ENCODE data around the gene SCGB3A2.
"Not testable (repeated sequence)": the region's sequence is repeated elsewhere in the genome, so short reads cannot be mapped to it uniquely, and the experiment has no call there.

The SCGB3A2 gene

DNA sequence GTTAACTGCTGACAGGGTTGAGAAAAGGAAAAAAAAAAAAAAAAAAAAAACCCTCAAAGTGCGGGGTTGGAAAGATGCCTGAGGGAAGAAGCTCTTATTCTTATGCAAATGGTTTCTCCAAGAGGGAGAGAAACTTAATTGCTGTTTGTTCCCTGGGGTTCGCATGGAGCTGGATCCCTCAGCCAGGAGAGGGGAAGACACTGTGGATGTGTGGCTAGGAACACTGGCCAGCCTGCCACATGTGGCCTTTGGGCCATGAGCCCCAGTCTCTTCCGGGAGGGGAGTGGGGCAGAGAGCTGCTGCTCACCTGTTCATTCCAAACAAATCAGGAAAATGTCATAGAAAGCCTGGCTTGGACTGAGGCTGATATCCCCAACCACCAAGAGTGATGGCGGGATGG lies 9.4 kb upstream of the SCGB3A2 start:
- DNase-seq, result no peak

DNA sequence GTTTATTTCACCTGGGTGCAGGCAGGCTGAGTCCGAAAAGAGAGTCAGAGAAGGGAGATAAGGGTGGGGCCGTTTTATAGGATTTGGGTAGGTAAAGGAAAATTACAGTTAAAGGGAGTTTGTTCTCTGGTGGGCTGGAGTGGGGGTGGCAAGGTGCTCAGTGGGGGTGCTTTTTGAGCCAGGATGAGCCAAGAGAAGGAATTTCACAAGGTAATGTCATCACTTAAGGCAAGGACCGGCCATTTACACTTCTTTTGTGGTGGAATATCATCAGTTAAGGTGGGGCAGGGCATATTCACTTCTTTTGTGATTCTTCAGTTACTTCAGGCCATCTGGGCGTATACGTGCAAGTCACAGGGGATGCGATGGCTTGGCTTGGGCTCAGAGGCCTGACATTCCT lies 8.6 kb upstream of the SCGB3A2 start:
- not testable (repeated sequence) for DNase-seq

DNA sequence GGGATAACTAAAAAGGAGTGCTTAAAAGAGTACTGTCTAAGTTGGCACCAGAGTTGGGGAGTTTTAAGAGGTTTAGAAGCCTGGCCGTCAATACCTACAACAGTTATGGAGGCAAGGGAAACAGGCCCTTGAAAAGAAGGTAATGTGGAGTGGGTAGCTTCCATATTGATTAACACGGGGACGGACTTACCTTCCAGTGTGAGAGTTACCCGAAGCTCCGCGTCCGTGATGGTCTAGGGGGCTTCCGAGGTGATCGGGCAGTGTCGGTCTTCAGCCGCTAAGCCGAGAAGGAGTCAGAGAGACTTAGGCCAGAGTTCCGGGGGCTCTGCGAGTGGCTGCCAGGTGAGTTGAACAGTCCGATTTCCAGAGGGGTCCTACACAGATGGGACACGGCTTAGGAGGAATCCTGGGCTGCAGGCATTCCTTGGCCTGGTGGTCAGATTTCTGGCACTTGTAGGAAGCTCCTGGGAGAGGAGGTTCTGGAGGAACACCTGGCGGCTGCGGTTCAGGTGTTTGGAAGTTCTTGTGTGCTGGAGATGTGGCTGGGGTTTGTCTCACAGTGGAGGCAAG lies 6.4 kb upstream of the SCGB3A2 start:
- not testable (repeated sequence) for DNase-seq

DNA sequence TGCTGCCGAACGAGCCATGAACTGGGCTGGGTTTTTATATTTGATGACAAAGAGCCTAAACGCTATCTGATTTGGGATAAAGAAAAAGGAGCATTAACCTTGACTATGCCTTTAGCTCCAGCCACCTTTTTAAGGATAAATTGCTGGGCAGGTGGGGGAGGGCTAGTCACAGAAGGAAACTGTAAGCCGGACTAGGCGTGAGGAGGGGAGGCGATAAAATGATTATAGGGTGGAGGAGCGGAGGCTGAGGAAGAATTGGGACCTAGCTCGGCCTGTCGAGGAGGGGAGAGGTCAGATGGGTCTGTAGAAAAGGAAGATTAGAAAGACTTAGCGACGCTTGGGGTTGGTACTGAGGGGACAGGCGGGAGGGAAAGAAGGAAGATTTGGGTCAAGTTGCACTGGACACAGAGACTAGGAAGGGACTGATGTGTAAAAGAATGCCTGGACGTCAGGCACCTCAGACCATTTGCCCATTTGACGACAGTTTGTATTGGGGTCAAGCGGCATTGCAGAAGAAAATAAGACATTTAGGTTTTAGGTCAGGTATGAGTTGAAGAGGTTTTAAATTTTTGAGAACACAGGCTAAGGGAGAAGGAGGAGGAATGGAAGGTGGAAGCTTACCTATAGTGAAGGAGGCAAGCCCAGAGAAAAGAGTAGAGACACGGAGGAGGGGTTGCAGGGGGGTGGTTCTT lies 5.6 kb upstream of the SCGB3A2 start:
- not testable (repeated sequence) for DNase-seq

DNA sequence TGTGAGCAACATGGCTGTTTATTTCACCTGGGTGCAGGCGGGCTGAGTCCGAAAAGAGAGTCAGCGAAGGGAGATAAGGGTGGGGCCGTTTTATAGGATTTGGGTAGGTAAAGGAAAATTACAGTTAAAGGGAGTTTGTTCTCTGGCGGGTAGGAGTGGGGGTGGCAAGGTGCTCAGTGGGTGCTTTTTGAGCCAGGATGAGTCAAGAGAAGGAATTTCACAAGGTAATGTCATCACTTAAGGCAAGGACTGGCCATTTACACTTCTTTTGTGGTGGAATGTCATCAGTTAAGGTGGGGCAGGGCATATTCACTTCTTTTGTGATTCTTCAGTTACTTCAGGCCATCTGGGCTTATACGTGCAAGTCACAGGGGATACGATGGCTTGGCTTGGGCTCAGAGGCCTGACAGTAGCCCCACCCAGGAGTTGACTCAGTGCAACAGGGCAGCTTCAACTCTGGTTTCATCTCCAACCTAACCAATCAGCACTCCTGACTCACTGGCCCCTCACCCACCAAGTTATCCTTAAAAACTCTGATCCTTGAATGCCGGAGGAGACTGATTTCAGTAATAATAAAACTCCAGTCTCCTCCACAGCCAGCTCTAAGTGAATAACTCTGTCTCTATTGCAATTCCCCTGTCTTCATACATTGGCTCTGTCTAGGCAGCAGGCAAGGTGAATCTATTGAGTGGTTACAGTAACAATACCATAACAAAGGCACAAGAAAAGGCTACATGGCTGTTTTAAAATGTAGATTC lies 4.2 kb upstream of the SCGB3A2 start:
- not testable (repeated sequence) for DNase-seq

DNA sequence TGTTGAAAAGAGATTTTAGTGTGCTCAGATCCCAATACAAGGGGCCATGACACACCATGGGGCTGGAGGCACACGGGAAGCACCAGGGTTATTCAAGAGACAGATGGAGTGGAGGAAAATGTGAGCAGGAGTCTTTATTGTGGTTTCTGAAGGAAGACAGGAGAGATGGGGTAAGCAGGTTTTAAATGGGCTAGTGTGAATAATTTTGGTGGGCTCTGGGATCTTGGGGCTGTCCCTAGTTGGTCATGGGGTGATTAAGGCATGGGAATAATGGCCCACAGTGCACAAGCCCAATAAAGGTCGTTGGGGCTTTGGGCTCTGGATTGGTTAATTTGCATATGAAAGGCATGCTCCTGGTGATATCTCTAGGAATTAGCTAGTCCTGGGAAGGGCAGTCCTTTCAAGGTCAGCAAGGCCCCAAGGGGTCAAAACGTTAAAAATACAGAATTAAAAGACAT lies 3.6 kb upstream of the SCGB3A2 start:
- no peak for DNase-seq

DNA sequence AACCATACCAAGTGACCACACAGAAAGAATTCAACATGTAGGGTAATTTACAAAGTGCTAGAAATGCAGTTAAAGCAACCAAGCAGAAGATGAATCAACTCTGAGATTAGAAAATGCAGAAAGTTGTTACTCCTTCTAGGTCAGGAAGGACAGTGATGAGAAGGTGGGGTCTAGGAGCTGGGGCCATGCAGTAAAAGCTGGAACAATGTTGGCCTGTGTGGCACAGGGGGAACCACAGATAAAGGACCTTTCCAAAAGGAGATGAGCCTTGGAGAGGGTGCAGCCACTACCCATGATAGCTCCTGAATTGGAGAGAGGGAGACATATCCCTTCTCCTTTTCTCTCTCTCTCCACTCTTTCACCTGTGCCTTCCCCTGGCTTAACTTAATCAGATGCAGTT lies 2.4 kb upstream of the SCGB3A2 start:
- DNase-seq, result no peak

DNA sequence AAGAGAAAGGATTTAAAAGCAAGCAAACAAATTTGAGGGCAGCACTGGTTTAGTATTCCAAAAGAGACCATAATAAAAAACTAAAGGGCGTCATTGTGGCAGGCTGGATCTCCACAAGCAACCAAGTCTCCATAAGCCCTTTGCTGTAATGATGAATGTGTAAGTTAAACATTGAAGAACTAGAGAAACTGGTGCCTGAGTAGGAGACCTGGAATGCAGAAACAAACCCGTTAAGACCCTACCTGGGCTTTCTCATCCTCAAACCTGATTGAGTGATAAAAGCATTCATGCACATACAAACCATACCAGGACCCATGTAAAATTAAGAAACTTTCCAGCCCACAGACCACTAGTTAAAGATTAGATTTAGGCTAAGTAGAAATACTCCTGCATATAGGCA lies 1.9 kb upstream of the SCGB3A2 start:
- no peak for DNase-seq

DNA sequence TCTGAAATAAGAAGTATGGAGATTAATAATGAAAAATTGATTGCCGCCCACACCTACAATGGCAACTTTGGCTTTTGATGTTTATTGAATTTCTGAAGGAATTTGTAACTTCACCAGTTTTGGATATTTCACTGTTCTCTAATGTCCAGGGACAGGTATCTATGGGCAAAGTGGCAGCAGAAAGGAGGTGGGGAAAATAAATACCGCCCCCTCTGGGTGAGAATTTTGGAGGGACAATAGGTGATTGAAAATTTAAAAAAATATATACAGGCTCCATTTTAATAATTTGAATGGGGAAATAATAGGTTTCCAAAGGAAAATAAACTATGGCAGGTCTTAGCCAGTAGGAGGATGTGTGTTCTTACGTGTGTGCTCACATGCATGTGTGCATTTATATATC lies 1.3 kb downstream of the SCGB3A2 start:
- DNase-seq, result no peak

DNA sequence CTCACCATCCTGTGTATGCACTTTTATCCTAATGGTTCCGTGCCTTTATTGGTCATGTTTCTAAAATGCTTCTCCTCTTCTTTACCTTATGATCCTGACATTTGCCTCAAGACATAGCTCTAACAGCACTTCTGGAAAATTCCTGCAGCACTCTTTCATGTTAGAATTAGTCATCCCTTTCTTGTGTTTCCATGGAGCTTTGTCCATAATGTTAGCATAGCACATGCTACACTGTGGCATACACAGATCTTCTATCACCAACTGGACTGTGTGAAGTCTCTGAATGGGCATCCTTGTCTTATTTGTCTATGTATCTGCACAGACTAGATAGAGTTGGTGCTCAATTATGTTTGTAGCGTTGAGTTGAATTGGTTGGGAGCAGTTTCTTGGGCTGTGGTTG lies 2.0 kb downstream of the SCGB3A2 start:
- no peak for DNase-seq

DNA sequence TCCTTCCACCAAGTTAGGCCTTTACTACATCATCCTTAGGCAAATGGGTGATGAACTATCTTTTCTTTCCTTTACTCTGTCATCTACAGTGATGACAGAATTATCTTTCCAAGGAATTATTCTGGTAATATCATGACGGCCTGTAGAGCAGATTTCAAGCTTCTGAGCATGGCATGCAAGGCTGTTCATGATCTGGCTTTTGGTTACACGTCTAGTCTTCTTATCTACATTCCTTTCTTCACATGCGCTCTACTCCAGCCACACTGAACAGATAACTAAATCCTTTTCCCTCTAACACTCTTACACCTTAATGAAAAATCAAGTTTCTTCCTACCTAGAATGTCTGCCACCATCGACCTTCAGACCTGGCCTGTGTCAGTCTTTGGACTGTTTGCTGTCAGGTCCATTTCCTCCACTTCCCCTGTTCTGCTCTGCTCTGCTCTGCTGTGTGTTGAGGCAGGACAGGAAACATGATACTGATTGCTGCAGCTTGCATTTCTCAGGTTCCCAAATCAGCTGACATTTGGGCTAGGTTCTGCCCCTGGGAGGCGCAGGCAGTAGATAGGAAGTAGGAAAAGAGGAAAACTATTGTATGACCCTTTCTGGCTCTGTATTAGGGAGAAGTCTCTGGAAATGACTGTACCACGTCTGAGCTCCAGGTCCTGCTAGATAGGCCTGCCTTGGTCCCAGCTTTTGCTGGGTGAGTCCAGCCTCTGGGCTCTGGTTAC lies 4.2 kb downstream of the SCGB3A2 start:
- DNase-seq, result no peak

DNA sequence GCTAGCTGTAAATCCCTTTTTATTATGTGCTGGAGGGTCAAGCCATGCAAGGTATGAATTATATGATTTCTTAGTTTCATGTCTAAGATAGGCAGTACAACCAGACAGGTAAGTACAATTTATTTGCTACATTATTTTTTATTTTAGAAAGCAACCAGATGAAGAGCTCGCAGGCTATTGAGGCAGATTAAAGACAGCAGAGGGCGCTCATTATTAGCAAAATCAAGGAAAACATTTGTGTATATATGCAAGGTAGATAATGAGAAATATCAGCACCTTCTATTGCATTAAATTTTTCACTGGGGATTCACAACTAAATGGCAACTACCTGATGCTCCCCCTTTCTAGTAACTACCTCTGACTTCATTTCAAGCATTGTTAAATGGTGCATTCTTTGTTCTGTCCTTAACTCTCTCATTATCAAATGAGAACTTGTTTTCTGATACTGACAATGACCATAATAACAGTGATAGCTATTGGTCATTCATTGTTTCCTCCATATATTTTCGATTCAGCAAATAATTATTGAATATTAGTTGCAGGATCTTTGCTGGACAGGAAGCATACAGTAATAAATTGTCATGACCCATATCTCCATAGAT lies 8.6 kb downstream of the SCGB3A2 start:
- peak; percentile 1 for DNase-seq

DNA sequence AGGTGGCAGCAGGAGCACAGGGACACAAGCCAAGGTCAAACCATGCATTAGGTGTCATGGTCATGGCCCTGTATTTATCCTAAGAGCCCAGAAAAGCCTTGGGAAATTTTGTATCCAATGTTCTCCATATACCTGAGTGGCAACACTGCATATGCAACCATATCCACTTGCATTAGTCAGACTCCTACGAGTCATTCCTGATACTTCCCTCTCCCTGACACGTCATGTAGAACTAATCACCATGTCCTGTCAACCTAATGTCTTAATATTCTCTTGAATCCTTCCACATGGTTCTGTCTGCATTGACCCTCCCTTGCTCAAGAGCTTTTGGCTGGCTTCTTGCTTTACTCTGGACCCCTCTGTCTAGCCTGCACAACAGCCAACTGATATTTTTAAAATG lies 9.4 kb downstream of the SCGB3A2 start:
- no peak for DNase-seq

DNA sequence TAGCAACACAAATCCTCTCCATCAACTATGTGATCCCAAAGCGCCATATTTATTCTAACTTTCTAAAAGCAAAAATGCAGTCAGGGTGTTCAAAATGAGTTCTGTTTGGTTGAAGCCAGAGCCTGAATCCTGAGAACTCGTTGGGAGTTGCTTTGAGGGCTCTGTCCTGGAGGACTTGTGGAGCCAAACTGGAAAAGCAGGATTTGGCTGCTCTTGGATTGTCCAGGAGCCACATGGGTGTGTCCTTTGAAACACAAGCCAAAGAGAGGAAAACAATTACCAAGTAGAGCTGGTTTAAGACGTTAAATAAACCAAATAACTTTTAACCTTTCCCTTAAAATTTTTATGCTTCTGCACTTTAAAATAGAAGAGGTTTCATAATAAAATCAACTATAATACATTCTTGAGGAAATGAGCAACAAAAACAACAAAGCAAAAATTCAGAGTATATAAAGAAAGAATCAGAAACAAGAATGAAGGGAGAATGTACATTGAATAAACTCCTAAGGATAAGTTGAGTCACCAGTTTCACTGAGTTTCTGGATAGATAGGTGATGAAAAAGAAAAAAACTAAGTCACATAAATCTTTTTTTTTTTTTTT lies 14.3 kb downstream of the SCGB3A2 start:
- no peak for DNase-seq

DNA sequence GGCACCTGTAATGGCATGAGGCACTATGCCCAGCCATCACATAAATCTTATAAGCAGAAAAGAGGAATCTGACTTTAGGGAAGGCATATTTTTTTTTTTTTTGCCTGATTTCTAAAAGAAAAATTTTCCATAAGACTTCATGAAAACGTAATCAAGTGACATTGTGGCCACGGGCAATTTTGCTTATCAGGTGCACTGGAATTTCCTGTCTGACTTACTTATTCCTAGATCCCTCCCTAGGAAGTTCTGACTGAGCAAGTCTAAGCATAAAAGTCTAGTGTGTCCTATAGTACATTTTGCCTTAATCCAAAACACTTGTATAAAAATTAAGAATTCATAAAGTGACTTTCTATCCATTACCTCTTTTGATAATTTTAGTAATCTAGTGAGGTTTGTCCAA lies 15.3 kb downstream of the SCGB3A2 start:
- no peak for DNase-seq

DNA sequence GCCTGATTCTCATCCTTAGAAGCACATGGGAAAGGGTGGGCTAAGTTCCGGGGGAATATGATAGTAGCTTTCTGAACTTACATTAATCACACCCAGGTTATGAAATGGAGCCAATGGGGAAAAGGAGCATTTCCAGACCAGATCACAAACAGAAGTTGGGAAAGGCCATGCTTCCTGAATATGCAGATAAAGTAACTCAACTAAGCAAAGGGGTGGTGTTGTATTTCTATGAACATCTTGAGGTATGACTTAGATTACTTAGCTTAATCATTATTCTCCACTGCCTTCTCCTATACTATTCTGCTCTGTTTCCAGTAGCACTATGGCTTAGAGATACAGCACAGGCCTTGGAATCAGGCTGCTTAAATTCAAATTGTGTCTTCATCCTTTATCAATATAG lies 17.4 kb downstream of the SCGB3A2 start:
- no peak for DNase-seq

DNA sequence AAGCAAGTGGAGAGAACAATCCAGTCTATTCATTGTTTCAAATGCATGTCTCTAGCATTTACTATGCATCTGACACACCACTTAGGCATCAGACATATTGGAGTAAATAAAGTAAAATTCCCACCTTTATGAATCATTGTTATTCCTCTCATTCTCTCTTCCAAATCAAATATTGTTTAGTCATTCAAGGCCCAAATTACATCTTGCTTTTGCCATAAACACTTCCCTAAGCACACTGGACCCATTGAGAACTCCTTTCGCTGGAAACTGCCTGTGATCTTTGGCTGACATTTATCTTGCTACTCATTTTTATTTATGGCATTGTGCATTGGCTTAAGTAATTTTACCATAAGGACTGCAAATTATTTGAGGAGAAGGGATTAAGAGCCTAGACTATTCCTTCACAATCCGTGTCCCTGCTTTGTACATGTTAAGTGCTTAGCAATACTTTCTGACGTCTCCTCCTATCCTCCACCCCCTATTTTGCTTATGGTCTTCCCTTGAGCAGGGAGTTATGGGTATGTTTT lies 20.4 kb downstream of the SCGB3A2 start:
- DNase-seq, result no peak

DNA sequence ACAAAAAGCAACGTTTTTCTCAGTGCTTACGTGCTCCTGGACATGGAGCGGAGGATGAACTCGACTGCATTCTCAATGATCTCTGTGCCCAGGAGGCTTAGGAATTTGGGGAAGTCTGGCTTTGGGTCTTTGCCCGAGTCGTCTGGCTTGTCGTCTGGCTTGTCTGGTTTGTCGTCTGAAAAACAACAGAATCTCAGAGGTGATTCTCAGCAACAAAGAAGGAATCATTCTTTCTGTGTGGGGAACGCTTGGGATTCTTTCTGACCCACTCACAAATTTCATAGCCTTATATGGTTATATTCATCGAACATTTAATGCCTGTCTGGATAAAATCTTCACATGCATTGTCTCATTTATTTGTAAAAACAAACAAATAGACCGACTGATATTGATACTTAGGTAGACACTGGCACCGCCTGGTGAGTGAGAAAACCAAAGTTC lies 23.1 kb downstream of the SCGB3A2 start:
- DNase-seq, result no peak

DNA sequence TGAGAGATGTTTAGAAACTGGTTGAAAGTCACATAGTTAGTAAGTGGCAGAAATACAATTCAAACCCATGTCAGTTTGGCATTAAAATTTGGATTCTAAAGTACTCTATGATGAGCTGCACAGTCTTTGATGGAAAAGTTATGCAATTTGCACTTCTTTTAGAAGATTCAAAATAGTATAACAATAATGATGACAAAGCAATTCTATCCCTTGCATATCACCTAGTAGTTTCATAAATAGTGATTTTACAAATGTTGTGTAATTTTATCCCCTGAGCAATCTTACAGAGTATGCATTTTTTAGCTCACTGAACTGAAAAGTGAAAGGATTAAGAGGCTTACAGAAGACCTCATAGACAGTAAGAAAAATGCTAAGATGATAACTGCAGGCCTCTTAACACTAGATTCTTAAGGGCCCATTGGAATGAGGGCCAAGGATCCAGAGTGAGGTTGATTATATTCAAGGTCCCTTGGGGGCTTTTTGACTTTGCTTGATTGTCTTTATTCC lies 24.2 kb downstream of the SCGB3A2 start:
- DNase-seq, result no peak

DNA sequence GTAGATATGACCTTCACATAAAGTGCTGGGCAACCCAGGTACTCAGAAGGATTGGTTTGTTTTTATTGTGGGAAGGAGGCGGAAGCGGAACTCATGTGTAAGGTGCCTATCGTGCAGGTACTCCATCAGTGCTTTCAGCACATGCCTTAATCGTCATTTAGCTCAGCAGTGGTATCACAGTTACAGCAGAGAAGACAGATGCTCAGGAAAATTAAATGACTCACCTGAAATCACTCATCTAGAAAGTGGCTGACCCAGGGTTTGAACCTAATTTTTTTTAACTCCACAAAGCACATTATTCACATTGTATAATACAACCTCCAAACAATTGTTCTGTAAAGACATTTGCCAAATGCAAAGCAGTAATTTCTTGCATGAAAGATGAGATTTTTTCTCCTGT lies 25.6 kb downstream of the SCGB3A2 start:
- DNase-seq, result no peak

DNA sequence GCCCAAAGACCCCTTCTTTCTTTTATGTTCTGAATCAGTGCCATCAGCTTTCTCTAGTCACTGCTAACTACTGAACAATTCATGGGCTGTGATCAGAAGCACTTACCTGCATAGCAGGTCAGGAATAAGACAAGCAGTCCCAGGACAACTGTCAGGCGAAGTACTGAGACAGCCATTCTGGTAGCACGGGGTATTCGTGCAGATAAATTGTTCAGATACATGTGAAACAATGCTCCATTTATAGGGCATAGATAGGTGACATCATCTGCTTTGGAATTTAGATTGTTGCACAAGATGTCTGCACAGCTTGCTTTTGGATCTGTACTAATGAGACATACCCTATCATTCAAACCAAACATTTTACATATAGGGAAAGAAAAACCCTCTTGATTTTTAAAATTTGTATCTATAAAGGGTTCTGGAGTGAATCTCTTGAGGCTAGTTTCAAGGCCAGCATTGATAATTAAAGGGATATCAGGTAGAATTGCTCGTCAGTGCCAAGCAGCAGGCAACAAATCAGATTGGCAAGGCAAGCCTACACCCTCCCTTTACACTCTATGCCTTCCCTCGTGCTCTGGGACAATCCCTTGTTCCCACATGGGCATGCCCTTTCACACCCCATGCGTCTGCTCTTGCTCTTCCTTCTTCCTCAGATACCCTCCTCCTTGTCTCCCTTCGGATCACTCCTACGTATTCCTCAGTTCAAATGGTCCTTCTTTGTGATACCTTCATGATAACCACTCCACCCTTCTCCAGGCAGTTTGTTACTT lies 28.0 kb downstream of the SCGB3A2 start, which contains the start of gene C5orf46:
TSS of gene C5orf46 (minus strand) at position 213 of the 770 bp plus-strand sequence. CDS start at position 176, 37 bp downstream.
- no peak for DNase-seq

Data from KG1 (cell line).